Ovary (tissue), 9 donors: ENCODE results near the gene INO80. TPM values are rescaled to one million over a fixed set of nuclear protein-coding genes. Genes with fewer than 3 reads are reported as not detected.

Source experiments
- DNase-seq, 5 donors: peaks; one replicate each; pipeline ENCODE4 v3.0.0-alpha.2; 2019 to 2020
- H3K27ac ChIP-seq, 2 donors: fragments of 200-600 bp; one replicate each; pipeline versions ENCODE4 v1.5.1 to v1.8.0; 2019 to 2022
- H3K27me3 ChIP-seq: fragments of 200-600 bp; one replicate; pipeline ENCODE4 v1.8.0; 2022
- H3K36me3 ChIP-seq: fragments of 200-600 bp; sonication (generic); one replicate; pipeline ENCODE4 v1.5.1; 2019
- H3K4me1 ChIP-seq: one replicate; pipeline ENCODE4 v1.8.1; 2013; ENCODE audit warnings: mild to moderate bottlenecking, moderate library complexity; ENCODE audit not compliant: insufficient read depth
- H3K4me3 ChIP-seq: fragments of 200-600 bp; sonication (generic); one replicate; pipeline ENCODE4 v1.5.1; 2017
- H3K9me3 ChIP-seq, 2 donors: fragments of 200-600 bp in 1 of 2; sonication (generic) in 1 of 2; one replicate each; pipeline versions ENCODE4 v1.5.1 to v1.8.1; 2013 to 2019; ENCODE audit warnings: mild to moderate bottlenecking in 1 of 2, moderate library complexity in 1 of 2
- EP300 ChIP-seq: sonication (generic); formaldehyde crosslinking; IDR thresholded peaks from one replicate; pipeline ENCODE4 v1.6.1; 2017; ENCODE audit warnings: antibody characterized with exemption
- POLR2A ChIP-seq: fragments of 450-650 bp; IDR thresholded peaks from one replicate; pipeline ENCODE4 v1.6.1; 2017; ENCODE audit warnings: antibody characterized with exemption, mild to moderate bottlenecking, moderate library complexity
- WGBS, 3 donors: extraction: QIAGEN DNeasy Blood & Tissue Kit in 1 of 3; methylation state at CpG; one replicate each; pipeline versions ENCODE4 v1.1.5 to v1.1.7; 2013 to 2017; 5-methylcytosine and 5-hydroxymethylcytosine counted together
- intact Hi-C, 4 donors: fragments of 100-400 bp; cut with DNase I; formaldehyde crosslinking; loops; one replicate each; pipeline versions ENCODE4 v1.11.0 to v1.15.1; 2022 to 2023
- polyA plus RNA-seq, 2 donors: library from polyadenylated mRNA; stranded (reverse); fragments of 200-250 nt in 1 of 2; fragments of 350-450 nt in 1 of 2; fragmentation: Illumina TruSeq in 1 of 2; extraction: RNeasy Lipid Tissue Mini Kit (QIAGEN cat#74804) in 1 of 2; gene quantifications; one replicate each; pipeline ENCODE4 v1.2.3, GENCODE V29; 2013 to 2014
- total RNA-seq, 7 donors: library from RNA; depleted of rRNA in 2 of 7; stranded (reverse); fragments of >200 nt in 2 of 7; fragmentation: NEBNext Ultra II Directional in 3 of 7; extraction: Animal tissue kit (Norgen Biotek cat#: 25700) in 3 of 7; gene quantifications; one replicate each; pipeline versions ENCODE4 v1.1.0 to v1.2.4, GENCODE V29; 2016 to 2023
- TF ChIP-seq, protein P1 (sequence below), 3 donors: fragments of 450-650 bp in 2 of 3; fragments of 200-600 bp in 1 of 3; IDR thresholded peaks; one replicate each; pipeline versions ENCODE4 v1.5.1 to v1.8.0; 2016 to 2022; ENCODE audit warnings: antibody characterized with exemption in 3 of 3, mild to moderate bottlenecking in 1 of 3
- donor health status: DM: no; HTN: no; CAD: no; lungs with moderate emphysema.
- donor health status: DM: no; HTN: no; CAD: no.
- donor health status: Bipolar disorder and iron deficiency.
- donor health status: DM: yes; HTN: yes; CAD: no.
- donor health status: DM: no; HTN: no; CAD: no.
- donor health status: DM: yes; HTN: yes; CAD: no.

INO80 gene
- total and polyA plus RNA-seq, 9 donors, result 12.0 to 36.0 (median 17.3) TPM

DNA sequence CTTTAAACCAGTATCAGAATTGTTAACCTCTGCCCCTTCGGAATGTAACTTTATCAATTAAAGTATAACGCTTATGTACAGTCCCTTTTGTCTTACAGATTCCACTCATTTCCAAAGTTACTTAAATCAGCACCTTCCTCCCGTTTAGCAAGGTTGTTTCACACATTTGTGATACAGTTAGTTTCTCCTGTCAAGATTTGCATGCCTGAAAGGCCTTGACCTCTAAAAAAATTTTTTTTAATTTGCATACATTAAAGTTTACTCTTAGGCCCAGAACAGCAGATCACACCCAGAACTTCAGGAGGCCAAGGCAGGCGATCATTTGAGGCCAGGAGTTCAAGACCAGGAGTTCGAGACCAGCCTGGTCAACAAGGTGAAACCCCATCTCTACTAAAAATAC lies 9.1 kb downstream of the INO80 start:
- Histone ChIP-seq H3K4me1 (peaks cover 1% of the 10 kb centered on the region), H3K4me3 (no peak overlapping the region), H3K9me3 (no peaks in the 10 kb centered on the region), H3K27me3 (no peaks in the 10 kb centered on the region), H3K36me3 (no peaks in the 10 kb centered on the region), H3K27ac (no peak overlapping the region)
- intact Hi-C loops, result no loop called here
- TF ChIP-seq EP300 (no peak), POLR2A (no peak)
- TF ChIP-seq, protein P1, sequence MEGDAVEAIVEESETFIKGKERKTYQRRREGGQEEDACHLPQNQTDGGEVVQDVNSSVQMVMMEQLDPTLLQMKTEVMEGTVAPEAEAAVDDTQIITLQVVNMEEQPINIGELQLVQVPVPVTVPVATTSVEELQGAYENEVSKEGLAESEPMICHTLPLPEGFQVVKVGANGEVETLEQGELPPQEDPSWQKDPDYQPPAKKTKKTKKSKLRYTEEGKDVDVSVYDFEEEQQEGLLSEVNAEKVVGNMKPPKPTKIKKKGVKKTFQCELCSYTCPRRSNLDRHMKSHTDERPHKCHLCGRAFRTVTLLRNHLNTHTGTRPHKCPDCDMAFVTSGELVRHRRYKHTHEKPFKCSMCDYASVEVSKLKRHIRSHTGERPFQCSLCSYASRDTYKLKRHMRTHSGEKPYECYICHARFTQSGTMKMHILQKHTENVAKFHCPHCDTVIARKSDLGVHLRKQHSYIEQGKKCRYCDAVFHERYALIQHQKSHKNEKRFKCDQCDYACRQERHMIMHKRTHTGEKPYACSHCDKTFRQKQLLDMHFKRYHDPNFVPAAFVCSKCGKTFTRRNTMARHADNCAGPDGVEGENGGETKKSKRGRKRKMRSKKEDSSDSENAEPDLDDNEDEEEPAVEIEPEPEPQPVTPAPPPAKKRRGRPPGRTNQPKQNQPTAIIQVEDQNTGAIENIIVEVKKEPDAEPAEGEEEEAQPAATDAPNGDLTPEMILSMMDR (IDR thresholded peaks at IDR 0.05), result no peak
- DNase-seq, result no peak
- WGBS, 3 donors, result 82 to 88% (median 88%) methylated on average over 5 of the region's 5 CpGs

GRCh38 chr15:41105348-41106334 lies 10.4 kb downstream of the INO80 start:
- no peaks in the 10 kb centered on the region for H3K9me3 ChIP-seq
- no peaks in the 10 kb centered on the region for H3K27me3 ChIP-seq
- intact Hi-C loops, result no loop called here
- TF ChIP-seq EP300 (no peak), POLR2A (no peak)
- TF ChIP-seq, protein P1 (IDR thresholded peaks at IDR 0.05), result no peak
- 87 to 90% (median 89%) methylated on average over 11 of the region's 11 CpGs for WGBS, 3 donors
- H3K27ac ChIP-seq, result no peak overlapping the region
- H3K4me1 ChIP-seq, result peaks cover 1% of the 10 kb centered on the region
- H3K4me3 ChIP-seq, result no peak overlapping the region
- DNase-seq, result no peak
- no peaks in the 10 kb centered on the region for H3K36me3 ChIP-seq

DNA sequence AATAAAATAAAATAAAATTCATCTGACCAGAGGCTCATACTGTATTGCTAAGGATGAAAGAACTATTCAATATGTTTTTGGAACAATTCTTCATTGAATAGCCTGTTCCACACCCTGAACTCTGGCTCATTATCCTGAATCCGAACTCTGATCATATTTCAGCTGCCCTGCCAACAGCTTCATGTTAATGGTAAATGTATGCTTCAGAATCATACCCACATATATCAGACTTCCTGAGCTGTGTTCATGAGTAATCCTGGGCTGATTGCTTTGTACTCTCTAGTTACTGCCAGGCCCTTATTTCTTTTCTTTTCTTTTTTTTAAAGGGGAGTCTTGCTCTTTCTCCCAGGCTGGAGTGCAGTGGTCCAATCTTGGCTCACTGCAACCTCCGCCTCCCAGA lies 11.8 kb downstream of the INO80 start:
- Histone ChIP-seq H3K27me3 (no peaks in the 10 kb centered on the region), H3K36me3 (no peaks in the 10 kb centered on the region), H3K4me3 (no peak overlapping the region), H3K27ac (no peak overlapping the region), H3K9me3 (no peaks in the 10 kb centered on the region), H3K4me1 (no peaks in the 10 kb centered on the region)
- no peak for DNase-seq
- TF ChIP-seq, protein P1 (IDR thresholded peaks at IDR 0.05), result no peak
- no peak for TF ChIP-seq POLR2A
- no peak for TF ChIP-seq EP300
- intact Hi-C loops, result no loop called here
- 88 to 98% (median 95%) methylated on average over 2 of the region's 2 CpGs for WGBS, 3 donors

- Histone ChIP-seq H3K9me3 (no peaks in the 10 kb centered on the region), H3K4me1 (no peaks in the 10 kb centered on the region), H3K27ac (no peak overlapping the region), H3K36me3 (no peaks in the 10 kb centered on the region), H3K27me3 (no peaks in the 10 kb centered on the region), H3K4me3 (no peak overlapping the region)
- 94 to 97% (median 95%) methylated on average over 2 of the region's 2 CpGs for WGBS, 3 donors
- intact Hi-C loops, result no loop called here
- TF ChIP-seq POLR2A (no peak), EP300 (no peak)
- TF ChIP-seq, protein P1 (IDR thresholded peaks at IDR 0.05), result no peak
- DNase-seq, result no peak
Measured at GRCh38 chr15:41102854-41103253, 13.2 kb downstream of the INO80 start.
